ENCODE results near the gene EIF4G3. TPM values are rescaled to one million over a fixed set of nuclear protein-coding genes. Genes with fewer than 3 reads are reported as not detected.

EIF4G3 gene
- polyA plus RNA-seq, 1 donor (not counting 4 experiments of a cell fraction or from before 2014, with no cell fraction given), result 44.6 TPM

DNA sequence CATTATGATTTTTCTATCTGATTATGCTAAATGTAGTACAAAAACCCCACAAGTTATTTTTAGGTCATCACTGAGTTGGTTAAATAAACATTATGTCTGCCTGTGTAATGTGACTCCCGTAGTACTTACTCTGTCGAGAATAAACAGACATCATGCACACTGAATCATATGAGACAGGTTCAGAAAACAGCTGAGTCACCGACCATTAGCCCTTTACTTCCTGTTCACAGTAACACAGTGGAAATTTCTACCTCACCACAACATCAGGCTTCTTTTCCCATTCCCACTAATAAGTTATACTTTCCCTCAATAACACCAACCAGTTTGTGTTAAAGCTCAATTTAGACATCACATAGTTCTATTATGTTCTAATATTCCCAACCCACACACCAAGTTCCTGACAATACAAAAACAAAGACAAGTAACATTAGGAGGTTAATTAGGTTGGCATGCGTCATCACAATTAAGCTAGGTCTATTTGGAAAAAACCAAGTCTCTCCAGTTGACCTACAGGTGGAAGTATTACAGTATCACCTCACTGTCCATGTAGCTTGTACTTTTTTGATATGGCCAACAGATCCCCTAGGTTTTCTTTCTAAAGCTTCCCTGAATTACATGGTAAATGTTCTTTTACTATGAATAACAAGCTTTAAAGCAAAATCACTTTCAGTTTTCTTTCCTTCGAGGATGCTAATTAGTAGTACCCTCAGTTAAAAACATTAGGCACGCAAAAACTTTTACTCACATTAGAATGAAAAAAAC is 154.2 kb downstream of the EIF4G3 start:
- FAIRE-seq, result peak; percentile 91
- Histone ChIP-seq H4K20me1 (ENCODE audit: control insufficient read depth, extremely low read depth, insufficient read depth, low read length) (no peaks in the 10 kb centered on the region), H3K4me2 (ENCODE audit: control insufficient read depth, extremely low read depth, insufficient read depth, low read depth, low read length) (peak overlapping the region; percentile 86), H3K9ac (ENCODE audit: control insufficient read depth, extremely low read depth, insufficient read depth, low read length) (peak overlapping the region; percentile 70), H3K27me3 (ENCODE audit: control insufficient read depth, extremely low read depth, insufficient read depth, low read length) (no peaks in the 10 kb centered on the region), H3K9me3 (ENCODE audit: control insufficient read depth, low read depth, low read length) (no peaks in the 10 kb centered on the region), H3K79me2 (ENCODE audit: control insufficient read depth, insufficient read depth, low read length) (peaks cover 41% of the 10 kb centered on the region), H3K4me3 (ENCODE audit: control insufficient read depth in 2 of 3, extremely low read depth in 1 of 3, insufficient read depth in 2 of 3, low read depth in 1 of 3, low read length in 3 of 3) (peak overlapping the region in 2 of 3 experiments; percentile 7 to 56), H3K9me1 (ENCODE audit: control insufficient read depth, extremely low read depth, insufficient read depth, low read length) (peaks cover 3% of the 10 kb centered on the region), H3K4me1 (ENCODE audit: control insufficient read depth, extremely low read depth, insufficient read depth, low read length) (peaks cover 14% of the 10 kb centered on the region), H3K36me3 (ENCODE audit: control insufficient read depth in 2 of 2, extremely low read depth in 1 of 2, insufficient read depth in 2 of 2, low read length in 2 of 2) (no peaks in the 10 kb centered on the region), H2AFZ (ENCODE audit: control insufficient read depth, low read length) (peak overlapping the region; percentile 45), H3K27ac (ENCODE audit: control insufficient read depth, insufficient read depth, low read length) (peak overlapping the region; percentile 93)
- DNase-seq (ENCODE audit: low read depth, low spot score), result peak; percentile 46
- dilution Hi-C loops (cut with MboI; ENCODE audit: extremely low pct_ligation_motif_present, low sequenced_read_pairs), result no loop called here
- no peak for TF ChIP-seq EZH2 (IDR thresholded peaks at IDR 0.05; ENCODE audit: low read length)
- TF ChIP-seq CTCF (optimal IDR thresholded peaks at IDR 0.05 in 1 of 3, IDR thresholded peaks at IDR 0.05 in 1 of 3, conservative IDR thresholded peaks at IDR 0.05 in 1 of 3; ENCODE audit: extremely low read depth in 1 of 3, insufficient read depth in 2 of 3, low read length in 3 of 3), result no peak

- Histone ChIP-seq H3K27me3 (ENCODE audit: control insufficient read depth, extremely low read depth, insufficient read depth, low read length) (no peaks in the 10 kb centered on the region), H4K20me1 (ENCODE audit: control insufficient read depth, extremely low read depth, insufficient read depth, low read length) (no peaks in the 10 kb centered on the region), H3K9ac (ENCODE audit: control insufficient read depth, extremely low read depth, insufficient read depth, low read length) (no peak overlapping the region), H3K36me3 (ENCODE audit: control insufficient read depth in 2 of 2, extremely low read depth in 1 of 2, insufficient read depth in 2 of 2, low read length in 2 of 2) (no peaks in the 10 kb centered on the region), H3K9me1 (ENCODE audit: control insufficient read depth, extremely low read depth, insufficient read depth, low read length) (peaks cover 7% of the 10 kb centered on the region), H3K9me3 (ENCODE audit: control insufficient read depth, low read depth, low read length) (no peaks in the 10 kb centered on the region), H2AFZ (ENCODE audit: control insufficient read depth, low read length) (no peak overlapping the region), H3K4me3 (ENCODE audit: control insufficient read depth in 2 of 3, extremely low read depth in 1 of 3, insufficient read depth in 2 of 3, low read depth in 1 of 3, low read length in 3 of 3) (no peak overlapping the region), H3K4me2 (ENCODE audit: control insufficient read depth, extremely low read depth, insufficient read depth, low read depth, low read length) (no peak overlapping the region), H3K4me1 (ENCODE audit: control insufficient read depth, extremely low read depth, insufficient read depth, low read length) (peaks cover 16% of the 10 kb centered on the region), H3K27ac (ENCODE audit: control insufficient read depth, insufficient read depth, low read length) (peak overlapping the region; percentile 93), H3K79me2 (ENCODE audit: control insufficient read depth, insufficient read depth, low read length) (peaks cover 43% of the 10 kb centered on the region)
- dilution Hi-C loops (cut with MboI; ENCODE audit: extremely low pct_ligation_motif_present, low sequenced_read_pairs), result no loop called here
- TF ChIP-seq CTCF (optimal IDR thresholded peaks at IDR 0.05 in 1 of 3, IDR thresholded peaks at IDR 0.05 in 1 of 3, conservative IDR thresholded peaks at IDR 0.05 in 1 of 3; ENCODE audit: extremely low read depth in 1 of 3, insufficient read depth in 2 of 3, low read length in 3 of 3), result no peak
- no peak for TF ChIP-seq EZH2 (IDR thresholded peaks at IDR 0.05; ENCODE audit: low read length)
- FAIRE-seq (no peak), DNase-seq (ENCODE audit: low read depth, low spot score) (no peak)
Observed at GRCh38 chr1:21021311-21021710, 155.4 kb downstream of the EIF4G3 start.
